HepG2 (cell line): ENCODE results near the gene NKAIN2. TPM values are rescaled to one million over a fixed set of nuclear protein-coding genes. Genes with fewer than 3 reads are reported as not detected.

Experiments used
- ATAC-seq: fragments of 200-7000 bp; cut with Tn5 transposase; 3 replicates; pipeline ENCODE4 v1.9.1; 2020; ENCODE audit warnings: mild to moderate bottlenecking, moderate library complexity
- BruUV-seq: library from RNA; stranded (reverse); fragments of 400-500 nt; replicated peaks from 2 replicates; lab custom pipeline; 2021; lab: Mats Ljungman, UMichigan
- CTCF ChIA-PET: fragments of 300-600 bp; formaldehyde crosslinking; extraction: SDS; loops from one replicate; lab custom pipeline; 2021; ENCODE audit warnings: low total read pairs, inconsistent platforms, low intra/inter-chr PET ratio; lab: Yijun Ruan, JAX
- POLR2A ChIA-PET: fragments of 350-600 bp; sonication (Branson Sonifier 250); formaldehyde crosslinking; loops from one replicate; lab custom pipeline; 2020; ENCODE audit warnings: antibody characterized with exemption, inconsistent platforms; lab: Yijun Ruan, JAX
- DNase-seq: peaks from one replicate; pipeline ENCODE4 v3.0.0-alpha.2; 2015; ENCODE audit warnings: low spot score
- FAIRE-seq: peaks from 3 replicates; lab custom pipeline; 2011; peaks lifted over from hg19 to GRCh38; lab: Jason Lieb, UNC
- H2AFZ ChIP-seq: one replicate; pipeline ENCODE4 v1.6.1; 2011; ENCODE audit warnings: low read length, inconsistent platforms
- H3K27ac ChIP-seq: fragments of 300-600 bp; 3 replicates; pipeline ENCODE4 v1.8.0; 2011; ENCODE audit warnings: mixed run types, mild to moderate bottlenecking, mixed read lengths, low read length, inconsistent platforms; ENCODE audit not compliant: insufficient read depth; ENCODE audit errors: extremely low read length
- H3K27me3 ChIP-seq, 2 experiments: fragments of 200-600 bp in 1 of 2; 2 replicates in 1 of 2; 3 replicates in 1 of 2; pipeline versions ENCODE4 v1.6.0 to v1.8.0; 2011; ENCODE audit warnings: low read length in 2 of 2, mild to moderate bottlenecking in 2 of 2, moderate library complexity in 2 of 2, inconsistent platforms in 1 of 2; ENCODE audit not compliant: insufficient read depth in 2 of 2, control insufficient read depth in 1 of 2
- H3K36me3 ChIP-seq, 2 experiments: fragments of 200-600 bp in 1 of 2; replicated peaks in 1 of 2; 2 replicates in 1 of 2; 3 replicates in 1 of 2; pipeline versions ENCODE4 v1.5.1 to v1.8.0; 2011; ENCODE audit warnings: low read length in 2 of 2, inconsistent platforms in 1 of 2; ENCODE audit not compliant: insufficient read depth in 2 of 2, control insufficient read depth in 1 of 2
- H3K4me1 ChIP-seq: 2 replicates; pipeline ENCODE4 v1.5.1; 2012; ENCODE audit warnings: low read length, inconsistent platforms; ENCODE audit not compliant: insufficient read depth
- H3K4me2 ChIP-seq: 2 replicates; pipeline ENCODE4 v1.6.0; 2011; ENCODE audit warnings: low read depth, low read length, inconsistent platforms
- H3K4me3 ChIP-seq, 3 experiments: fragments of 200-600 bp in 1 of 3; sonication (generic), shearing (Covaris generic) in 1 of 3; replicated peaks in 1 of 3; 2 replicates each; pipeline ENCODE4 v1.5.1; 2011 to 2016; ENCODE audit warnings: low read length in 3 of 3, inconsistent platforms in 2 of 3, low read depth in 2 of 3, mild to moderate bottlenecking in 2 of 3, control low read depth in 1 of 3, mixed read lengths in 1 of 3; ENCODE audit not compliant: insufficient read depth in 1 of 3
- H3K79me2 ChIP-seq: one replicate; pipeline ENCODE4 v1.6.1; 2011; ENCODE audit warnings: low read length, inconsistent platforms; ENCODE audit not compliant: insufficient read depth
- H3K9ac ChIP-seq: 2 replicates; pipeline ENCODE4 v1.6.0; 2011; ENCODE audit warnings: mild to moderate bottlenecking, low read depth, low read length, inconsistent platforms; ENCODE audit not compliant: insufficient read depth
- H3K9me3 ChIP-seq: 2 replicates; pipeline ENCODE4 v1.5.1; 2012; ENCODE audit warnings: mild to moderate bottlenecking, low read length
- H4K20me1 ChIP-seq: 2 replicates; pipeline ENCODE4 v1.6.0; 2011; ENCODE audit warnings: inconsistent platforms, mild to moderate bottlenecking, low read length, moderate library complexity; ENCODE audit not compliant: insufficient read depth
- EP300 ChIP-seq, 3 experiments: sonication (generic) in 1 of 3; formaldehyde crosslinking in 1 of 3; IDR thresholded peaks; 2 replicates each; pipeline versions ENCODE4 v1.5.1 to v1.6.1; 2011 to 2020; ENCODE audit warnings: low read depth in 2 of 3, low read length in 2 of 3, borderline replicate concordance in 1 of 3, improper control_type of control experiment in 1 of 3, mild to moderate bottlenecking in 1 of 3, missing genetic modification reagents in 1 of 3, moderate library complexity in 1 of 3
- POGZ ChIP-seq: sonication (generic); formaldehyde crosslinking; IDR thresholded peaks from 2 replicates; pipeline ENCODE4 v1.4.0; 2020; ENCODE audit warnings: mild to moderate bottlenecking, missing genetic modification reagents
- REXO4 ChIP-seq: sonication (generic); formaldehyde crosslinking; IDR thresholded peaks from 2 replicates; pipeline ENCODE4 v1.8.0; 2022; ENCODE audit warnings: missing genetic modification reagents, mild to moderate bottlenecking, borderline replicate concordance
- ZFP37 ChIP-seq: sonication (generic); formaldehyde crosslinking; IDR thresholded peaks from 2 replicates; pipeline ENCODE4 v1.4.0; 2020; ENCODE audit warnings: missing genetic modification reagents, borderline replicate concordance
- ZNF354B ChIP-seq: sonication (generic); formaldehyde crosslinking; IDR thresholded peaks from 2 replicates; pipeline ENCODE4 v1.8.0; 2022; ENCODE audit warnings: mild to moderate bottlenecking, missing genetic modification reagents
- WGBS: methylation state at CpG from one replicate; pipeline ENCODE4 v1.1.6; 2017; ENCODE audit warnings: low lambda C conversion rate; 5-methylcytosine and 5-hydroxymethylcytosine counted together
- in situ Hi-C: cut with HindIII; loops from 2 replicates; pipeline ENCODE4 v1.10.0; 2017; ENCODE audit warnings: low pct_unique_long_range_greater_than_20kb; ENCODE audit not compliant: extremely low pct_ligation_motif_present
- intact Hi-C: fragments of 100-400 bp; cut with micrococcal nuclease; formaldehyde crosslinking; loops from one replicate; pipeline ENCODE4 v1.10.0; 2022; ENCODE audit not compliant: unreplicated experiment
- polyA plus RNA-seq, 8 experiments: library from polyadenylated mRNA; depleted of rRNA in 3 of 8; stranded (reverse) in 7 of 8; unstranded in 1 of 8; fragments of >200 nt; fragmentation: Illumina TruSeq in 4 of 8; extraction: Trizol in 4 of 8; gene quantifications; 2 replicates each; pipeline versions ENCODE4 v1.2.1 to v1.2.3, GENCODE V29; 2011 to 2016; ENCODE audit warnings: low read depth in 4 of 8, missing spikeins in 1 of 8, mixed read lengths in 1 of 8; ENCODE audit not compliant: insufficient read depth in 1 of 8
- total RNA-seq, 5 experiments: library from RNA; depleted of rRNA; stranded (reverse); fragments of >200 nt; fragmentation: Illumina TruSeq; extraction: Trizol; gene quantifications; 2 replicates each; pipeline ENCODE4 v1.2.3, GENCODE V29; 2016; ENCODE audit warnings: low read depth in 1 of 5
- TF ChIP-seq, protein P1 (sequence below): sonication (generic); formaldehyde crosslinking; IDR thresholded peaks from 2 replicates; pipeline ENCODE4 v1.9.0; 2022; ENCODE audit warnings: low read depth, missing genetic modification reagents
- TF ChIP-seq, protein P2 (sequence below): sonication (generic); formaldehyde crosslinking; IDR thresholded peaks from 2 replicates; pipeline ENCODE4 v1.4.0; 2020; ENCODE audit warnings: mild to moderate bottlenecking, missing genetic modification reagents

Gene NKAIN2
- total and polyA plus RNA-seq, 2 of the 13 experiments (the other 11 are each of a cell fraction or from before 2014, with no cell fraction given): not detected

DNA sequence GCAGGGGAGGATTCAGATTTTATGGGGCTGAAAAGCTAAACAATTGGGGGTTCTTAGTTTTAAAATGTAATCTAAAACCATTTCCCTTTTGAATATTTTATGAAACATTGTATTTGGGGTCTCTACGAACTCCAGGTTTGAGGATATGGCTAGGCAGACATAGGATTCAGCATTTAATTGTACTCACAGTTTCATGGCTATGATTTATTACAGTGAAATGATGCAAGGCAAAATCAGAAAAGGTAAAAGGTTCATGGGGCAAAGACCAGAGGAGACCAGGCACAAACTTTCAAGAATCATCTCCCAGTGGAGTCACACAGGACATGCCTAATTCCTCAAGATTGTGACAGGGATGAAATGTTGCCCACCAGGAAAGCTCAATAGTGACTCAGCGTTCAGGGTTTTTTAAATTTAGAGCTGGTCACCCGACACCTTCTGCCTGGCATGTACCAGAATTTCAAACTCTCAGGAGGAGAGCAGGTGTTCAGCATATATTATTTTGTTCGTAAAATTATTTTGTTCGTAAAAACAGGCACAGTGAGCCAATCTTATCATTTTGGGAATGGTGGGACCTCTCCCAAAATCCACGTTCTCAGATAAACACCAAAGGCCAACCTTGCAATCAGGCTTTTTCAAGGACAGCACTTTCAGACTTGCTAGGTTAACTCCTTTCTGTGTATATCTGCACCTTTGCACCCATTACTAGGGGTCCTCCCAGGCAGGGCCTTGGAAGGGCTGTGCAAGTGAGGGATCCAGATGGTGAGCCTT is 270.3 kb downstream of the NKAIN2 start:
- H3K79me2 ChIP-seq: no peaks in the 10 kb centered on the region
- H3K36me3 ChIP-seq: no peaks in the 10 kb centered on the region
- ATAC-seq: no peak
- intact Hi-C loops (no loop called here), in situ Hi-C loops (no loop called here)
- H3K4me1 ChIP-seq: no peaks in the 10 kb centered on the region
- no peak overlapping the region for H2AFZ ChIP-seq
- no peak overlapping the region for H3K4me2 ChIP-seq
- POLR2A ChIA-PET: no interaction called here
- H3K9me3 ChIP-seq: no peaks in the 10 kb centered on the region
- no peaks in the 10 kb centered on the region for H4K20me1 ChIP-seq
- CTCF ChIA-PET: no interaction called here
- H3K27me3 ChIP-seq: no peaks in the 10 kb centered on the region
- no peak overlapping the region for H3K9ac ChIP-seq
- no peak for FAIRE-seq
- no peak for DNase-seq
- no peak overlapping the region for H3K4me3 ChIP-seq
- no peak overlapping the region for H3K27ac ChIP-seq
- 7% methylated on average over 6 of the region's 6 CpGs for WGBS
- TF ChIP-seq, protein P1, sequence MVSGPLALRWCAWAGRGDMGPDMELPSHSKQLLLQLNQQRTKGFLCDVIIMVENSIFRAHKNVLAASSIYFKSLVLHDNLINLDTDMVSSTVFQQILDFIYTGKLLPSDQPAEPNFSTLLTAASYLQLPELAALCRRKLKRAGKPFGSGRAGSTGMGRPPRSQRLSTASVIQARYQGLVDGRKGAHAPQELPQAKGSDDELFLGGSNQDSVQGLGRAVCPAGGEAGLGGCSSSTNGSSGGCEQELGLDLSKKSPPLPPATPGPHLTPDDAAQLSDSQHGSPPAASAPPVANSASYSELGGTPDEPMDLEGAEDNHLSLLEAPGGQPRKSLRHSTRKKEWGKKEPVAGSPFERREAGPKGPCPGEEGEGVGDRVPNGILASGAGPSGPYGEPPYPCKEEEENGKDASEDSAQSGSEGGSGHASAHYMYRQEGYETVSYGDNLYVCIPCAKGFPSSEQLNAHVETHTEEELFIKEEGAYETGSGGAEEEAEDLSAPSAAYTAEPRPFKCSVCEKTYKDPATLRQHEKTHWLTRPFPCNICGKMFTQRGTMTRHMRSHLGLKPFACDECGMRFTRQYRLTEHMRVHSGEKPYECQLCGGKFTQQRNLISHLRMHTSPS (CRISPR knock-in tag): no peak
- TF ChIP-seq, protein P2, sequence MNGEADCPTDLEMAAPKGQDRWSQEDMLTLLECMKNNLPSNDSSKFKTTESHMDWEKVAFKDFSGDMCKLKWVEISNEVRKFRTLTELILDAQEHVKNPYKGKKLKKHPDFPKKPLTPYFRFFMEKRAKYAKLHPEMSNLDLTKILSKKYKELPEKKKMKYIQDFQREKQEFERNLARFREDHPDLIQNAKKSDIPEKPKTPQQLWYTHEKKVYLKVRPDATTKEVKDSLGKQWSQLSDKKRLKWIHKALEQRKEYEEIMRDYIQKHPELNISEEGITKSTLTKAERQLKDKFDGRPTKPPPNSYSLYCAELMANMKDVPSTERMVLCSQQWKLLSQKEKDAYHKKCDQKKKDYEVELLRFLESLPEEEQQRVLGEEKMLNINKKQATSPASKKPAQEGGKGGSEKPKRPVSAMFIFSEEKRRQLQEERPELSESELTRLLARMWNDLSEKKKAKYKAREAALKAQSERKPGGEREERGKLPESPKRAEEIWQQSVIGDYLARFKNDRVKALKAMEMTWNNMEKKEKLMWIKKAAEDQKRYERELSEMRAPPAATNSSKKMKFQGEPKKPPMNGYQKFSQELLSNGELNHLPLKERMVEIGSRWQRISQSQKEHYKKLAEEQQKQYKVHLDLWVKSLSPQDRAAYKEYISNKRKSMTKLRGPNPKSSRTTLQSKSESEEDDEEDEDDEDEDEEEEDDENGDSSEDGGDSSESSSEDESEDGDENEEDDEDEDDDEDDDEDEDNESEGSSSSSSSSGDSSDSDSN (CRISPR knock-in tag): no peak
- TF ChIP-seq ZNF354B (CRISPR knock-in tag) (no peak), EP300 (IDR thresholded peaks at IDR 0.05; ENCODE audit: low read depth in 2 of 2, low read length in 2 of 2) (no peak), EP300 (CRISPR knock-in tag; IDR thresholded peaks at IDR 0.05; ENCODE audit: borderline replicate concordance) (no peak), REXO4 (no peak), POGZ (no peak), ZFP37 (CRISPR knock-in tag) (no peak)
- TF ChIP-seq, all 625 proteins: peak for 0
- BruUV-seq: no TSS peak
